ENCODE results near the gene SBF2.

The SBF2 gene

DNA sequence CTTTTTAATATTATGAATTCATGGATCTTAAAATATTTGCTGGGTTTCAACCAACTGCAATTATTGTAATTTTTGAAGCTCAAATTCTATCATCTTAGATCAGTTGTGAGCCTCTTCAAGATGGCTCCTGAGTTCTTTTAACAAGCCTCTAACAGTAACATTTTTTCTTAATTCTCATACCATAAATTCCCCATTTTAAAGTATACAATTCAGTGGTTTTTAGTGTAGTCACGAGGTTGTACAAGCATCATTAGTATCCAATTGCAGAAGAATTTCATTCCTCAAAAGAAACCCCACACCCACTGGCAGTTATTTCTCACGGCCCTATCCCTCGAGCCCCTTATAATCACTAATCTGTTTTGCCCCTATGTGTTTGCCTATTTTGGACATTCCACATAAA, 270.8 kb downstream of the SBF2 start:
- H3K9me3 ChIP-seq (ENCODE audit: insufficient read depth, low read length) = no peaks in the 10 kb centered on the region
- H3K4me3 ChIP-seq (ENCODE audit: low read length) = no peak overlapping the region
- no peaks in the 10 kb centered on the region for H3K4me1 ChIP-seq (ENCODE audit: low read length)
- H3K79me2 ChIP-seq (ENCODE audit: low read length) = no peaks in the 10 kb centered on the region
- no peak overlapping the region for H3K4me2 ChIP-seq (ENCODE audit: low read length)
- no peaks in the 10 kb centered on the region for H3K36me3 ChIP-seq (replicated peaks; ENCODE audit: low read depth, low read length)
- H3K27me3 ChIP-seq (ENCODE audit: low read depth, low read length) = no peaks in the 10 kb centered on the region
- no peaks in the 10 kb centered on the region for H4K20me1 ChIP-seq (ENCODE audit: insufficient read depth, low read length)
- H3K27ac ChIP-seq (ENCODE audit: low read length) = no peak overlapping the region
- H2AFZ ChIP-seq (ENCODE audit: low read depth, low read length) = no peak overlapping the region
- H3K9ac ChIP-seq (ENCODE audit: low read length) = no peak overlapping the region
- TF ChIP-seq CTCF (IDR thresholded peaks at IDR 0.05; ENCODE audit: low read depth, low read length) = no peak
- TF ChIP-seq EZH2phosphoT487 (IDR thresholded peaks at IDR 0.05; ENCODE audit: low read depth) = no peak

- no peak overlapping the region for H3K4me2 ChIP-seq (ENCODE audit: low read length)
- no peaks in the 10 kb centered on the region for H3K9me3 ChIP-seq (ENCODE audit: insufficient read depth, low read length)
- peaks cover 4% of the 10 kb centered on the region for H3K4me1 ChIP-seq (ENCODE audit: low read length)
- H3K4me3 ChIP-seq (ENCODE audit: low read length) = no peak overlapping the region
- H3K27ac ChIP-seq (ENCODE audit: low read length) = no peak overlapping the region
- no peak for TF ChIP-seq EZH2phosphoT487 (IDR thresholded peaks at IDR 0.05; ENCODE audit: low read depth)
- no peak for TF ChIP-seq CTCF (IDR thresholded peaks at IDR 0.05; ENCODE audit: low read depth, low read length)
- H3K27me3 ChIP-seq (ENCODE audit: low read depth, low read length) = no peaks in the 10 kb centered on the region
- no peak overlapping the region for H3K9ac ChIP-seq (ENCODE audit: low read length)
- H3K79me2 ChIP-seq (ENCODE audit: low read length) = no peaks in the 10 kb centered on the region
- no peaks in the 10 kb centered on the region for H4K20me1 ChIP-seq (ENCODE audit: insufficient read depth, low read length)
- no peak overlapping the region for H2AFZ ChIP-seq (ENCODE audit: low read depth, low read length)
- H3K36me3 ChIP-seq (replicated peaks; ENCODE audit: low read depth, low read length) = no peaks in the 10 kb centered on the region
Measured at GRCh38 chr11:10022764-10023163, 271.3 kb downstream of the SBF2 start.

GRCh38 chr11:10021563-10021962, 272.5 kb downstream of the SBF2 start:
- H3K4me1 ChIP-seq (ENCODE audit: low read length) = peaks cover 5% of the 10 kb centered on the region
- H3K79me2 ChIP-seq (ENCODE audit: low read length) = no peaks in the 10 kb centered on the region
- no peaks in the 10 kb centered on the region for H3K36me3 ChIP-seq (replicated peaks; ENCODE audit: low read depth, low read length)
- no peak overlapping the region for H3K4me3 ChIP-seq (ENCODE audit: low read length)
- H3K4me2 ChIP-seq (ENCODE audit: low read length) = no peak overlapping the region
- TF ChIP-seq CTCF (IDR thresholded peaks at IDR 0.05; ENCODE audit: low read depth, low read length) (no peak), EZH2phosphoT487 (IDR thresholded peaks at IDR 0.05; ENCODE audit: low read depth) (no peak)
- H3K27me3 ChIP-seq (ENCODE audit: low read depth, low read length) = no peaks in the 10 kb centered on the region
- H3K9ac ChIP-seq (ENCODE audit: low read length) = no peak overlapping the region
- no peak overlapping the region for H2AFZ ChIP-seq (ENCODE audit: low read depth, low read length)
- H3K9me3 ChIP-seq (ENCODE audit: insufficient read depth, low read length) = no peaks in the 10 kb centered on the region
- H3K27ac ChIP-seq (ENCODE audit: low read length) = no peak overlapping the region
- no peaks in the 10 kb centered on the region for H4K20me1 ChIP-seq (ENCODE audit: insufficient read depth, low read length)

- Histone ChIP-seq H2AFZ (ENCODE audit: low read depth, low read length) (no peak overlapping the region), H4K20me1 (ENCODE audit: insufficient read depth, low read length) (no peaks in the 10 kb centered on the region), H3K79me2 (ENCODE audit: low read length) (no peaks in the 10 kb centered on the region), H3K4me3 (ENCODE audit: low read length) (no peak overlapping the region), H3K27me3 (ENCODE audit: low read depth, low read length) (no peaks in the 10 kb centered on the region), H3K36me3 (replicated peaks; ENCODE audit: low read depth, low read length) (no peaks in the 10 kb centered on the region), H3K9me3 (ENCODE audit: insufficient read depth, low read length) (no peaks in the 10 kb centered on the region), H3K27ac (ENCODE audit: low read length) (no peak overlapping the region), H3K4me2 (ENCODE audit: low read length) (no peak overlapping the region), H3K4me1 (ENCODE audit: low read length) (peaks cover 5% of the 10 kb centered on the region), H3K9ac (ENCODE audit: low read length) (no peak overlapping the region)
- TF ChIP-seq EZH2phosphoT487 (IDR thresholded peaks at IDR 0.05; ENCODE audit: low read depth) (no peak), CTCF (IDR thresholded peaks at IDR 0.05; ENCODE audit: low read depth, low read length) (no peak)
Measured at GRCh38 chr11:10019906-10020682, 273.9 kb downstream of the SBF2 start.
